Activated CD4-positive, alpha-beta T cell treated with anti-CD3 and anti-CD28 coated beads for 36 hours (primary cell): ENCODE results near the gene PACS1. TPM values are rescaled to one million over a fixed set of nuclear protein-coding genes. Genes with fewer than 3 reads are reported as not detected.
A peak's percentile ranks its signal among the peaks of the same experiment; 100 is the strongest.
"Not testable (repeated sequence)": the region's sequence is repeated elsewhere in the genome, so short reads cannot be mapped to it uniquely, and the experiment has no call there.

ENCODE experiments used
- ATAC-seq: fragments of 200-7000 bp; cut with Tn5 transposase; one replicate; pipeline ENCODE4 v1.10.0; 2021; ENCODE audit warnings: mild to moderate bottlenecking, moderate library complexity
- CTCF ChIA-PET: fragments of 350-600 bp; sonication (Branson Sonifier 250); formaldehyde crosslinking; loops from one replicate; lab custom pipeline; 2021; ENCODE audit warnings: antibody characterized with exemption; lab: Charles Lee
- POLR2A ChIA-PET: fragments of 350-600 bp; sonication (Branson Sonifier 250); formaldehyde crosslinking; loops from one replicate; lab custom pipeline; 2021; ENCODE audit warnings: antibody characterized with exemption, inconsistent platforms; lab: Charles Lee
- DNase-seq: peaks from one replicate; pipeline ENCODE4 v3.0.0-alpha.2; 2020
- H3K27ac Mint-ChIP-seq: one replicate; pipeline ENCODE4 v1.8.0; 2021; ENCODE audit warnings: mixed read lengths
- H3K27me3 Mint-ChIP-seq: one replicate; pipeline ENCODE4 v1.8.0; 2021; ENCODE audit warnings: mixed read lengths
- H3K36me3 Mint-ChIP-seq: one replicate; pipeline ENCODE4 v1.8.0; 2021; ENCODE audit warnings: low read depth, mixed read lengths
- H3K4me1 Mint-ChIP-seq: one replicate; pipeline ENCODE4 v1.8.0; 2021; ENCODE audit warnings: mixed read lengths
- H3K4me3 Mint-ChIP-seq: one replicate; pipeline ENCODE4 v1.8.0; 2021; ENCODE audit warnings: mild to moderate bottlenecking, moderate library complexity, mixed read lengths
- H3K9me3 Mint-ChIP-seq: one replicate; pipeline ENCODE4 v1.8.0; 2021; ENCODE audit warnings: low read depth, mixed read lengths
- intact Hi-C, 2 experiments: fragments of 100-400 bp; cut with DNase I in 1 of 2; cut with micrococcal nuclease in 1 of 2; formaldehyde crosslinking; loops; one replicate each; pipeline versions ENCODE4 v1.14.2 to v1.15.1; 2022 to 2024; cut with DNase I, micrococcal nuclease
- total RNA-seq, 2 experiments: library from RNA; stranded (reverse); gene quantifications; one replicate each; pipeline ENCODE4 v1.2.3, GENCODE V29; 2021

The PACS1 gene
- total RNA-seq, 2 experiments from 2014 or later: 76.6 to 90.7 TPM

DNA sequence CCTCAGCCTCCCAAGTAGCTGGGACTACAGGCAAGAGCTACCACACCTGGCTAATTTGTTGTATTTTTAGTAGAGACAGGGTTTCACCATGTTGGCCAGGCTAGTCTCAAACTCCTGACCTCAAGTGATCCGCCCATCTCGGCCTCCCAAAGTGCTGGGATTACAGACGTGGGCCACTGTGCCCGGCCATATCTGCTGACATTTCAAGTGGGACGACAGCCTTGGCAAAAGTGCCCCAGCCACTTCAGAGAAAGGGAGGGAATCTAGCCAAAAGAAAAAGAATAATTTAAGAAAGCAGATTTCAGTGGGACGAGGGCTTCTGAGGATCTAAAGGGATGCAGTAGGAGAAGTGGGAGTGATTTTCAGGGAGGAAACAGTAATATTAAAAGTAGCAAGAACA lies 183.0 kb downstream of the PACS1 start:
- H3K36me3 Mint-ChIP-seq, DNase-seq, POLR2A ChIA-PET, H3K9me3 Mint-ChIP-seq, H3K27me3 Mint-ChIP-seq, ATAC-seq, H3K4me3 Mint-ChIP-seq, intact Hi-C loops, H3K27ac Mint-ChIP-seq: not testable (repeated sequence)
- H3K4me1 Mint-ChIP-seq: peaks cover 16% of the 10 kb centered on the region
- CTCF ChIA-PET: interaction anchor here (0.9 to 1.4 kb wide), 2 partner anchors 26 to 31 kb away, joined by 3 to 4 read pairs; no protein-coding TSS in a partner anchor

- Mint-ChIP-seq H3K4me1 (peaks cover 32% of the 10 kb centered on the region), H3K36me3 (peaks cover 22% of the 10 kb centered on the region), H3K4me3 (peak overlapping the region; percentile 95), H3K27ac (peak overlapping the region; percentile 65), H3K27me3 (no peaks in the 10 kb centered on the region), H3K9me3 (no peaks in the 10 kb centered on the region)
- ChIA-PET CTCF (interaction anchor here (0.6 to 1.5 kb wide), 4 partner anchors 22 to 300 kb away, joined by 3 to 7 read pairs (median 3); partner anchors contain the start of gene YIF1A), POLR2A (interaction anchor here (0.6 kb wide), 1 partner anchor 847 kb away, joined by 3 read pairs; no protein-coding TSS in a partner anchor)
- ATAC-seq (peak; percentile 0), DNase-seq (no peak)
- intact Hi-C loops: no loop called here
Measured at GRCh38 chr11:66258473-66258893, 188.4 kb downstream of the PACS1 start.

DNA sequence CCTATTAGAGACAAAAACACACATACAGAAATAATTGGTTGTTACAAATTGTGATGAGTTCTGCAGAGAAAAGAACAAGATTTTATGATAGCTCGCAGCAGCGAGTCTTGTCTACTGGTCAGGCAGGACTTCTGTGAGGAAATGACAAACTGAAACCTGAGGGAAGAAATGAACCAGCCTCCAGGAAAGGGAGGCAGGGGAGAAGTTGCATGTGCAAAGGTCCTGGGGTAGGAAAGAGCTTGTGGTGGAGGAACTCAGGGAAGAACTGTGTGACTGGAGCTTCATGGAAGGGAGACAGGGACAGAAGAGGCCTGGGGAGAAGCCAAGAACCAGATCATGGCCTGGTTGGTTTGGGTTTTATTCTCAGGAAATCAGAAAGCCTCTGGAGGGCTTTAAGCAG lies 189.2 kb downstream of the PACS1 start:
- H3K4me3 Mint-ChIP-seq: peak overlapping the region; percentile 95
- no peak for ATAC-seq
- ChIA-PET CTCF (interaction anchor here (0.9 to 1.5 kb wide), 5 partner anchors 18 to 301 kb away, joined by 3 to 7 read pairs (median 3); no protein-coding TSS in a partner anchor), POLR2A (no interaction called here)
- H3K27ac Mint-ChIP-seq: peak overlapping the region; percentile 65
- intact Hi-C loops: no loop called here
- no peaks in the 10 kb centered on the region for H3K27me3 Mint-ChIP-seq
- H3K36me3 Mint-ChIP-seq: peaks cover 24% of the 10 kb centered on the region
- DNase-seq: no peak
- no peaks in the 10 kb centered on the region for H3K9me3 Mint-ChIP-seq
- H3K4me1 Mint-ChIP-seq: peaks cover 32% of the 10 kb centered on the region

DNA sequence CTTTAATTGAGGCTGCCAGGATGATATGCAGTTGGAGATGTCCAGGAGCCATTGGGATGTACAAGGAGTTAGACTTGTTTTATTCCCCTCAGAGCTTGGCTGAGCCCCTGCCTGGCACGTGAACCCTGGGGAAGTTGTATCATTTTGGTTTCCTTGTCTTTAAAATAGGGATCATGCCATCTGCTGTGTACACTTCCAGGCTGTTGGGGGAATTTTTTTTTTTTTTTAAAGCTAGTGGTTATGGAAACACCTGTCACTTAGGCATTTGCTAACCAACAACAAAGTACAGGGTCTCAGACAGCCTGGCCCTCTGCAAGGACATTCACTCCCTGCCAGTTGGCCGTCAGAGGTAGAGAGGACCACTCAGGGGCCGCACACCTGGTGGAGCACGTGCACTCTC lies 189.9 kb downstream of the PACS1 start:
- intact Hi-C loops: no loop called here
- Mint-ChIP-seq H3K9me3 (no peaks in the 10 kb centered on the region), H3K4me3 (peak overlapping the region; percentile 95), H3K27ac (no peak overlapping the region), H3K4me1 (peaks cover 32% of the 10 kb centered on the region), H3K36me3 (peaks cover 32% of the 10 kb centered on the region), H3K27me3 (no peaks in the 10 kb centered on the region)
- ChIA-PET CTCF (interaction anchor here (0.6 to 1.1 kb wide), 4 partner anchors 19 to 353 kb away, joined by 3 to 5 read pairs (median 4); no protein-coding TSS in a partner anchor), POLR2A (no interaction called here)
- ATAC-seq (no peak), DNase-seq (no peak)

- Mint-ChIP-seq H3K4me1 (peaks cover 22% of the 10 kb centered on the region), H3K27me3 (no peaks in the 10 kb centered on the region), H3K4me3 (no peak overlapping the region), H3K27ac (no peak overlapping the region), H3K9me3 (no peaks in the 10 kb centered on the region), H3K36me3 (peaks cover 33% of the 10 kb centered on the region)
- ATAC-seq (no peak), DNase-seq (no peak)
- POLR2A ChIA-PET: no interaction called here
- intact Hi-C loops: no loop called here
- CTCF ChIA-PET: interaction anchor here (0.6 to 0.8 kb wide), 3 partner anchors 168 to 330 kb away, joined by 3 to 5 read pairs (median 3); no protein-coding TSS in a partner anchor
Measured at GRCh38 chr11:66261578-66261977, 191.5 kb downstream of the PACS1 start.

GRCh38 chr11:66262191-66262590 lies 192.1 kb downstream of the PACS1 start:
- Mint-ChIP-seq H3K9me3 (no peaks in the 10 kb centered on the region), H3K27me3 (no peaks in the 10 kb centered on the region), H3K27ac (no peak overlapping the region), H3K4me3 (no peak overlapping the region), H3K4me1 (peaks cover 24% of the 10 kb centered on the region), H3K36me3 (peaks cover 40% of the 10 kb centered on the region)
- ATAC-seq: no peak
- intact Hi-C loops: no loop called here
- POLR2A ChIA-PET: no interaction called here
- CTCF ChIA-PET: interaction anchor here (0.5 kb wide), 1 partner anchor 251 kb away, joined by 3 read pairs; the partner anchor contains the start of gene CST6
- DNase-seq: no peak

DNA sequence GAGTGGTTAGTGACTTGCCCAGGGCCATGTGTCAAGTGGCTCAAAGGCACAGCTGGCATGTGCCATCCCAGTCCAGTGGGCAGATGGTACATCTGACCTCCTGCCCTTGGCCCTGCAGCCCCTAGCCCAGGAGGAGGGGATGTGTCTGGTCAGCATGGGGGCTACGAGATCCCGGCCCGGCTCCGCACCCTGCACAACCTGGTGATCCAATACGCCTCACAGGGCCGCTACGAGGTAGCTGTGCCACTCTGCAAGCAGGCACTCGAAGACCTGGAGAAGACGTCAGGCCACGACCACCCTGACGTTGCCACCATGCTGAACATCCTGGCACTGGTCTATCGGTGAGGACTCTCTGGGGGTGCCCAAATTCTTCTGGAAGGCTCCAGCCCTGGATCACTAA lies 192.6 kb downstream of the PACS1 start:
- intact Hi-C loops: no loop called here
- no peak for DNase-seq
- ATAC-seq: no peak
- peaks cover 41% of the 10 kb centered on the region for H3K36me3 Mint-ChIP-seq
- ChIA-PET CTCF (interaction anchor here (0.5 kb wide), 1 partner anchor 251 kb away, joined by 3 read pairs; the partner anchor contains the start of gene CST6), POLR2A (interaction anchor here (0.6 kb wide), 1 partner anchor 1497 kb away, joined by 3 read pairs; no protein-coding TSS in a partner anchor)
- H3K9me3 Mint-ChIP-seq: no peaks in the 10 kb centered on the region
- no peak overlapping the region for H3K4me3 Mint-ChIP-seq
- no peak overlapping the region for H3K27ac Mint-ChIP-seq
- peaks cover 24% of the 10 kb centered on the region for H3K4me1 Mint-ChIP-seq
- no peaks in the 10 kb centered on the region for H3K27me3 Mint-ChIP-seq

- intact Hi-C loops: no loop called here
- POLR2A ChIA-PET: interaction anchor here (0.6 kb wide), 1 partner anchor 1497 kb away, joined by 3 read pairs; no protein-coding TSS in a partner anchor
- DNase-seq (no peak), ATAC-seq (no peak)
- CTCF ChIA-PET: no interaction called here
- Mint-ChIP-seq H3K27ac (no peak overlapping the region), H3K4me1 (peaks cover 27% of the 10 kb centered on the region), H3K9me3 (no peaks in the 10 kb centered on the region), H3K36me3 (peaks cover 41% of the 10 kb centered on the region), H3K4me3 (no peak overlapping the region), H3K27me3 (no peaks in the 10 kb centered on the region)
Measured at GRCh38 chr11:66263231-66263630, 193.2 kb downstream of the PACS1 start.

GRCh38 chr11:66263785-66264184 lies 193.7 kb downstream of the PACS1 start:
- H3K9me3 Mint-ChIP-seq: no peaks in the 10 kb centered on the region
- intact Hi-C loops: no loop called here
- H3K4me3 Mint-ChIP-seq: no peak overlapping the region
- ChIA-PET CTCF (interaction anchor here (0.7 kb wide), 2 partner anchors 13 to 219 kb away, joined by 3 read pairs; no protein-coding TSS in a partner anchor), POLR2A (no interaction called here)
- ATAC-seq: no peak
- H3K27ac Mint-ChIP-seq: no peak overlapping the region
- no peak for DNase-seq
- no peaks in the 10 kb centered on the region for H3K27me3 Mint-ChIP-seq
- peaks cover 24% of the 10 kb centered on the region for H3K4me1 Mint-ChIP-seq
- peaks cover 41% of the 10 kb centered on the region for H3K36me3 Mint-ChIP-seq

DNA sequence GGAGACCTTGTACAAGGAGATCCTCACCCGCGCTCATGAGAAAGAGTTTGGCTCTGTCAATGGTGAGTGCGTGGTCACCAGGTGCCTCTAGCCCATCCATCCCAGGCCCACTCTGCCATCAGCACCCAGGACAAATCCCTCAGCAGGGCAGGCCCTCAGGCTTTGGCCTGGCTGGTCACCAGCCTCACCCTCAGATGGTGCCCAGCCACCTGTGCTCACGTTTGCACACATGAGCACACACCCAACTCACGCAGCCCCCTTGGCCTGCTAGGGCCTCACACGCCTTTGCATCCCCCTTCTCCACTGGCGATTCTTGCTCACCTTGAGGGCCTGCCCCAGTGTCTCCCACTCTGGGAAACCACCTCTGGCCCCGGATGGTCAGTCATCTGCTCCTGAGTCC lies 194.3 kb downstream of the PACS1 start:
- ATAC-seq (no peak), DNase-seq (no peak)
- H3K27ac Mint-ChIP-seq: no peak overlapping the region
- peaks cover 21% of the 10 kb centered on the region for H3K4me1 Mint-ChIP-seq
- ChIA-PET CTCF (interaction anchor here (0.7 kb wide), 2 partner anchors 14 to 220 kb away, joined by 3 read pairs; no protein-coding TSS in a partner anchor), POLR2A (no interaction called here)
- no peaks in the 10 kb centered on the region for H3K27me3 Mint-ChIP-seq
- intact Hi-C loops: no loop called here
- H3K9me3 Mint-ChIP-seq: no peaks in the 10 kb centered on the region
- H3K36me3 Mint-ChIP-seq: peaks cover 38% of the 10 kb centered on the region
- no peak overlapping the region for H3K4me3 Mint-ChIP-seq

DNA sequence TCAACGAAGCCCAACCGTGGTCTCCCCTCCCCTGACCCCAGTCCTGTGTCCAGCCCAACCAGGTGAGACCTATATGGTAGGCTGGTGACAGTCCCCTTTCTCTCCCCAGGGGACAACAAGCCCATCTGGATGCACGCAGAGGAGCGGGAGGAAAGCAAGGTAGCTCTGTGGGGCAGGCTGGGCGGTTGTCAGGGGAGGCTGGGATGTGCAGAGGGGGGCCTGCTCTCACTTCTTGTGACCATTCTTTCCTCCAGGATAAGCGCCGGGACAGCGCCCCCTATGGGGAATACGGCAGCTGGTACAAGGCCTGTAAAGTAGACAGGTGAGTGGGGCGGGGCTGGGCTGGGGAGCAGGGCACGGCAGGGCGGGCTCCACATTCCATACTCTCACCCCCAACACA lies 194.8 kb downstream of the PACS1 start:
- H3K9me3 Mint-ChIP-seq: no peaks in the 10 kb centered on the region
- intact Hi-C loops: loop anchor here (5.0 kb wide), 6 partner anchors 352 to 1488 kb away; partner anchors contain the start of genes CCDC85B (in 1 of the 2), FAM89B (in 1 of the 2), RBM14 (in 1 of the 2) and SF1 (in 1 of the 2)

More for the DNA sequence above, 194.8 kb downstream of the PACS1 start:
- DNase-seq (peak; percentile 71), ATAC-seq (no peak)
- no peaks in the 10 kb centered on the region for H3K27me3 Mint-ChIP-seq
- ChIA-PET CTCF (interaction anchor here (0.7 kb wide), 2 partner anchors 16 to 401 kb away, joined by 3 read pairs; no protein-coding TSS in a partner anchor), POLR2A (no interaction called here)
- H3K36me3 Mint-ChIP-seq: peaks cover 35% of the 10 kb centered on the region
- no peak overlapping the region for H3K4me3 Mint-ChIP-seq
- H3K4me1 Mint-ChIP-seq: peaks cover 21% of the 10 kb centered on the region
- H3K27ac Mint-ChIP-seq: no peak overlapping the region
